Measurements from ENCODE around the gene FAM89B. TPM values are rescaled to one million over a fixed set of nuclear protein-coding genes. Genes with fewer than 3 reads are reported as not detected.

Gene FAM89B
- total RNA-seq, 2 experiments from 2014 or later: 23.3 to 27.3 TPM

- intact Hi-C loops (cut with DNase I, micrococcal nuclease): no loop called here
- Histone ChIP-seq H3K4me3 (ENCODE audit: low read length) (no peak overlapping the region), H3K9me3 (ENCODE audit: control insufficient read depth in 1 of 2, insufficient read depth in 1 of 2, low read length in 2 of 2) (no peaks in the 10 kb centered on the region), H3K27me3 (ENCODE audit: control insufficient read depth in 1 of 2, insufficient read depth in 2 of 2, low read length in 2 of 2) (no peaks in the 10 kb centered on the region), H3K36me3 (ENCODE audit: insufficient read depth, low read length) (peaks cover 79% of the 10 kb centered on the region), H3K4me1 (ENCODE audit: insufficient read depth, low read length) (peaks cover 39% of the 10 kb centered on the region), H3K27ac (ENCODE audit: low read depth in 1 of 2, low read length in 2 of 2) (no peak overlapping the region)
- Mint-ChIP-seq H3K27me3 (no peaks in the 10 kb centered on the region), H3K27ac (no peak overlapping the region), H3K36me3 (ENCODE audit: low read depth) (peaks cover 85% of the 10 kb centered on the region), H3K4me3 (peak overlapping the region; percentile 38), H3K4me1 (ENCODE audit: low read depth) (peaks cover 31% of the 10 kb centered on the region), H3K9me3 (no peaks in the 10 kb centered on the region)
- ChIA-PET POLR2A (no interaction called here), CTCF (no interaction called here)
- DNase-seq (no peak), ATAC-seq (ENCODE audit: poor library complexity) (no peak)
- TF ChIP-seq CTCF (IDR thresholded peaks at IDR 0.05): no peak
Measured at GRCh38 chr11:65607614-65608426, 35.5 kb downstream of the FAM89B start.

GRCh38 chr11:65609229-65609628 is 36.9 kb downstream of the FAM89B start:
- Mint-ChIP-seq H3K9me3 (no peaks in the 10 kb centered on the region), H3K27me3 (no peaks in the 10 kb centered on the region), H3K4me3 (peak overlapping the region; percentile 60), H3K36me3 (ENCODE audit: low read depth) (peaks cover 74% of the 10 kb centered on the region), H3K4me1 (ENCODE audit: low read depth) (peaks cover 35% of the 10 kb centered on the region), H3K27ac (peak overlapping the region; percentile 62)
- Histone ChIP-seq H3K4me1 (ENCODE audit: insufficient read depth, low read length) (peaks cover 51% of the 10 kb centered on the region), H3K27me3 (ENCODE audit: control insufficient read depth in 1 of 2, insufficient read depth in 2 of 2, low read length in 2 of 2) (no peaks in the 10 kb centered on the region), H3K36me3 (ENCODE audit: insufficient read depth, low read length) (peaks cover 69% of the 10 kb centered on the region), H3K4me3 (ENCODE audit: low read length) (no peak overlapping the region), H3K9me3 (ENCODE audit: control insufficient read depth in 1 of 2, insufficient read depth in 1 of 2, low read length in 2 of 2) (no peaks in the 10 kb centered on the region), H3K27ac (ENCODE audit: low read depth in 1 of 2, low read length in 2 of 2) (no peak overlapping the region)
- no peak for TF ChIP-seq CTCF (IDR thresholded peaks at IDR 0.05)
- CTCF ChIA-PET: interaction anchor here (1.2 kb wide), 1 partner anchor 14 kb away, joined by 3 read pairs; the partner anchor contains the start of gene KCNK7
- no peak for ATAC-seq (ENCODE audit: poor library complexity)
- POLR2A ChIA-PET: interaction anchor here (1.2 kb wide), 1 partner anchor 43 kb away, joined by 3 read pairs; no protein-coding TSS in a partner anchor
- intact Hi-C loops (cut with DNase I, micrococcal nuclease): no loop called here
- DNase-seq: no peak

DNA sequence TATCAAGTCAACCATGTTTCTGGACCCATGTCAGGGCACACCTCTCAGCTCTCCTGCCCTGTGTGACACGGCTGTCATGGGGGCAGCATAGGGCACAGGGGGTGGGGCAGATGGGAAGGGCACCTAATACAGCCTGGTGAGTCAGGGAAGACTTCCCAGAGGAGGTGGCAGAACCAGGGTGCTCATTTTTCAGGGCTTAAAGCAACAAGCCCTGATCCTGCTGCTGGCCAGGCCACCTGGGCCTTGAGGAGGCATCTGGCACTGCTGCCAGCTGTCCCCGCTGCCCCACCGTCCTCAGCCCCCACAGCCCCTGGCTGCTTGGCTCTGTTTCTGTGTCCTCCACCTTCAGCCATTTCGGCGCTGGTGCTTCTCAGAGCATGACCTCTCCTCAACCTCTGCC is 37.3 kb downstream of the FAM89B start:
- H3K4me3 Mint-ChIP-seq: peak overlapping the region; percentile 45
- TF ChIP-seq CTCF (IDR thresholded peaks at IDR 0.05): no peak
- H3K4me1 Mint-ChIP-seq (ENCODE audit: low read depth): peaks cover 37% of the 10 kb centered on the region
- H3K27ac ChIP-seq (ENCODE audit: low read depth in 1 of 2, low read length in 2 of 2): no peak overlapping the region
- DNase-seq (no peak), ATAC-seq (ENCODE audit: poor library complexity) (no peak)
- intact Hi-C loops (cut with DNase I, micrococcal nuclease): no loop called here
- no peaks in the 10 kb centered on the region for H3K9me3 Mint-ChIP-seq
- no peak overlapping the region for H3K4me3 ChIP-seq (ENCODE audit: low read length)
- no peaks in the 10 kb centered on the region for H3K9me3 ChIP-seq (ENCODE audit: control insufficient read depth in 1 of 2, insufficient read depth in 1 of 2, low read length in 2 of 2)
- H3K27ac Mint-ChIP-seq: peak overlapping the region; percentile 93
- ChIA-PET CTCF (interaction anchor here (1.2 kb wide), 1 partner anchor 14 kb away, joined by 3 read pairs; the partner anchor contains the start of gene KCNK7), POLR2A (interaction anchor here (1.2 kb wide), 1 partner anchor 42 kb away, joined by 3 read pairs; no protein-coding TSS in a partner anchor)
- H3K36me3 Mint-ChIP-seq (ENCODE audit: low read depth): peaks cover 74% of the 10 kb centered on the region
- H3K36me3 ChIP-seq (ENCODE audit: insufficient read depth, low read length): peaks cover 64% of the 10 kb centered on the region
- H3K27me3 Mint-ChIP-seq: no peaks in the 10 kb centered on the region
- no peaks in the 10 kb centered on the region for H3K27me3 ChIP-seq (ENCODE audit: control insufficient read depth in 1 of 2, insufficient read depth in 2 of 2, low read length in 2 of 2)
- H3K4me1 ChIP-seq (ENCODE audit: insufficient read depth, low read length): peaks cover 51% of the 10 kb centered on the region

Measured in CD4-positive, alpha-beta T cell (primary cell).